Endothelial cell of umbilical vein (primary cell): ENCODE results near the gene ANKRD44.

Experiments used
- CTCF ChIP-seq, 2 donors: IDR thresholded peaks; 1 replicate in 1 of 2; 2 replicates in 1 of 2; pipeline ENCODE4 v1.5.1; 2011; ENCODE audit warnings: low read length in 2 of 2, mild to moderate bottlenecking in 2 of 2, moderate library complexity in 2 of 2, control low read depth in 1 of 2, inconsistent platforms in 1 of 2, low read depth in 1 of 2; ENCODE audit not compliant: insufficient read depth in 1 of 2; ENCODE audit errors: extremely low read depth in 1 of 2
- FOS ChIP-seq: IDR thresholded peaks from 2 replicates; pipeline ENCODE4 v1.6.1; 2011; ENCODE audit warnings: mild to moderate bottlenecking, low read length, moderate library complexity, borderline replicate concordance; ENCODE audit not compliant: insufficient read depth
- JUN ChIP-seq: IDR thresholded peaks from 2 replicates; pipeline ENCODE4 v1.6.1; 2011; ENCODE audit warnings: borderline replicate concordance, low read depth; ENCODE audit not compliant: insufficient read length, insufficient read depth
- POLR2A ChIP-seq: IDR thresholded peaks from 2 replicates; pipeline ENCODE4 v1.6.1; 2012; ENCODE audit warnings: low read depth, mild to moderate bottlenecking, control low read depth, low read length

- no peak for TF ChIP-seq CTCF (IDR thresholded peaks at IDR 0.05; ENCODE audit: extremely low read depth in 1 of 2, insufficient read depth in 1 of 2, low read depth in 1 of 2, low read length in 2 of 2)
- no peak for TF ChIP-seq POLR2A
- TF ChIP-seq JUN = no peak
- no peak for TF ChIP-seq FOS
These were observed 70.0 kb downstream of the ANKRD44 start for GRCh38 chr2:197240421-197241041.
